Fibroblast of villous mesenchyme (primary cell): ENCODE results near the gene TIAM2. TPM values are rescaled to one million over a fixed set of nuclear protein-coding genes. Genes with fewer than 3 reads are reported as not detected.
A peak's percentile ranks its signal among the peaks of the same experiment; 100 is the strongest.

Experiments
- DNase-seq: peaks from one replicate; pipeline ENCODE4 v3.0.0-alpha.2; 2010; ENCODE audit warnings: low read depth
- H3K4me3 ChIP-seq: 2 replicates; pipeline ENCODE4 v1.5.1; 2011; ENCODE audit warnings: low read depth, mild to moderate bottlenecking, low read length
- total RNA-seq: library from RNA; depleted of rRNA; stranded (reverse); fragments of >200 nt; gene quantifications from 2 replicates; pipeline ENCODE4 v1.2.3, GENCODE V29; 2012
- TF ChIP-seq, protein P1 (sequence below): IDR thresholded peaks from 2 replicates; pipeline ENCODE4 v1.5.1; 2012; ENCODE audit warnings: low read depth, mild to moderate bottlenecking, low read length; ENCODE audit not compliant: insufficient read depth

Gene TIAM2
- total RNA-seq, 1 donor, result 8.6 TPM

GRCh38 chr6:155001482-155001881, 6.4 kb downstream of the TIAM2 start:
- TF ChIP-seq, protein P1, sequence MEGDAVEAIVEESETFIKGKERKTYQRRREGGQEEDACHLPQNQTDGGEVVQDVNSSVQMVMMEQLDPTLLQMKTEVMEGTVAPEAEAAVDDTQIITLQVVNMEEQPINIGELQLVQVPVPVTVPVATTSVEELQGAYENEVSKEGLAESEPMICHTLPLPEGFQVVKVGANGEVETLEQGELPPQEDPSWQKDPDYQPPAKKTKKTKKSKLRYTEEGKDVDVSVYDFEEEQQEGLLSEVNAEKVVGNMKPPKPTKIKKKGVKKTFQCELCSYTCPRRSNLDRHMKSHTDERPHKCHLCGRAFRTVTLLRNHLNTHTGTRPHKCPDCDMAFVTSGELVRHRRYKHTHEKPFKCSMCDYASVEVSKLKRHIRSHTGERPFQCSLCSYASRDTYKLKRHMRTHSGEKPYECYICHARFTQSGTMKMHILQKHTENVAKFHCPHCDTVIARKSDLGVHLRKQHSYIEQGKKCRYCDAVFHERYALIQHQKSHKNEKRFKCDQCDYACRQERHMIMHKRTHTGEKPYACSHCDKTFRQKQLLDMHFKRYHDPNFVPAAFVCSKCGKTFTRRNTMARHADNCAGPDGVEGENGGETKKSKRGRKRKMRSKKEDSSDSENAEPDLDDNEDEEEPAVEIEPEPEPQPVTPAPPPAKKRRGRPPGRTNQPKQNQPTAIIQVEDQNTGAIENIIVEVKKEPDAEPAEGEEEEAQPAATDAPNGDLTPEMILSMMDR, result no peak
- DNase-seq, result peak; percentile 44
- H3K4me3 ChIP-seq, result no peak overlapping the region

DNA sequence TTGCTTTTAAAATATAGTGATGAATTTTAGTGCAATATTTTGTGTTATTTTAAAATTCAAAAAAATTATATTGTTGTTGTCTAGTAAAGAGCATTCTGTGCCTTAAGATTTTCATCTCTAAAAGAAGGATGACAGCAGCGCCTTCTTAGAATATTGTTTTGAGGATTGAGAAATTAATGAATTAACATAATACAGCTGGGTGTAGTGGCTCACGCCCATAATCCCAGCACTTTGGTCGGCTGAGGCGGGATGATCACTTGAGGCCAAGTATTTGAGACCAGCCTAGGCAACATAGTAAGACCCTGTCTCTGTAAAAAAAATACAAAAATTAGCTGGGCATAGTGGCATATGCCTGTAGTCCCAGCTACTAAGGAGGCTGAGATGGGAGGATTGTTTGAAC, 6.8 kb downstream of the TIAM2 start:
- TF ChIP-seq, protein P1, result no peak
- DNase-seq, result no peak
- no peak overlapping the region for H3K4me3 ChIP-seq

- no peak overlapping the region for H3K4me3 ChIP-seq
- TF ChIP-seq, protein P1, result no peak
- DNase-seq, result no peak
Observed at GRCh38 chr6:155003476-155003875, 8.4 kb downstream of the TIAM2 start.

- no peak overlapping the region for H3K4me3 ChIP-seq
- DNase-seq, result no peak
- TF ChIP-seq, protein P1, result no peak
Observed at GRCh38 chr6:155004017-155004416, 8.9 kb downstream of the TIAM2 start.

DNA sequence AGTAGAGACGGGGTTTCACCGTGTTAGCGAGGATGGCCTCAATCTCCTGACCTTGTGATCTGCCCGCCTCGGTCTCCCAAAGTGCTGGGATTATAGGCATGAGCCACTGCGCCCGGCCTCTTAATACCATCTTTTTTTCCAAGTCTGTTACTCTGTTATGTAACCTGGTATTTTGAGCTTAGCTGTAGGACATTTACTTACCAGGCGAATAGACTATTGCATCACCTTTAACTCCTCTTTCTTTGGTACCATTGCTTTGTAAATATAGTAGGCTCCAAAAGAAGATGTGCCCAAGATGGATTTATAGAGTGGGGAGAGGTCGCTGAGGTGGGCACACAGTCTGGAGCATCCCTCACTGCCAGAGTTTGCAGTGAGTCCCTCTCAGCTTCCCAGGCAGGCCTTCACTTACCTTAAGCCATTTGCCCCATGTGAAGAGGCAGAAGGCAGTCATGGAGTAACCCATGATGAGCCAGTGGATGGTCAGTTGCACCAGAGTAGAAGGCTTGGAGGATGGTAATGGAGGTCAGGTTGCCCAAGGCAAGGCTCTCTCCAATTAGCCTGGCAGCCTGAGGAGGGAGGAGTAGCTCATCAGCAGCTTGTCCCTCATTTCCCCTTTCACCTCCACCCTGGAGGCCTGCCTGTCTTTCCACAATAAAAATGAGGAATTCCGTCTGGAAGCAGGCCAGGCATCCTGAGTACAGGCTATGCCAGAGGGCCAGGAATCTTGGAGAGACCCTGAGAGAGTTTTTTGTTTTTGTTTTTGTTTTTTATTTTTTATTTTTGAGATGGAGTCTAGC, 9.7 kb downstream of the TIAM2 start:
- no peak overlapping the region for H3K4me3 ChIP-seq
- no peak for DNase-seq
- TF ChIP-seq, protein P1, result no peak

GRCh38 chr6:155008625-155009024, 13.5 kb downstream of the TIAM2 start:
- no peak overlapping the region for H3K4me3 ChIP-seq
- TF ChIP-seq, protein P1, result no peak
- no peak for DNase-seq

DNA sequence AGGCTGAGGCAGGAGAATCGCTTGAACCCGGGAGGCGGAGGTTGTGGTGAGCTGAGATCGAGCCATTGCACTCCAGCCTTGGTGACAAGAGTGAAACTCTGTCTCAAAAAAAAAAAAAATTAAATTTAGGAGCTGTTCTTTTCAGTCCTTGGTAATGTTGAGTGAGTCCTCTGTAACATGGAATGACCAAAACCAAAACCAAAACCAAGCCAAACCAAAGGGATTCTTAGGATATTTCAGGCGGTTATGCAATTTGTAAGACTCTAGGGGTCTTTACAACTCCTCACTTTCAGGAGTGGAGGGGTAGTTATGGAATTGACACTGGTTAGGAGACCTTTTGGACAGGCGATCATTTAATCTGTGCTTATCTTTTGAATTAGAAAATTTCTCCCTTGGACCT, 15.8 kb downstream of the TIAM2 start:
- TF ChIP-seq, protein P1, result no peak
- DNase-seq, result peak; percentile 44
- no peak overlapping the region for H3K4me3 ChIP-seq
